WTC11 (cell line): ENCODE results near the gene FAXDC2. TPM values are rescaled to one million over a fixed set of nuclear protein-coding genes. Genes with fewer than 3 reads are reported as not detected.

Experiments used
- ATF1 ChIP-seq: sonication (generic); formaldehyde crosslinking; IDR thresholded peaks from 2 replicates; pipeline ENCODE4 v1.8.1; 2023; ENCODE audit warnings: mild to moderate bottlenecking, moderate library complexity, missing genetic modification reagents
- EMX1 ChIP-seq: fragments of 250-450 bp; sonication (Bioruptor Pico); IDR thresholded peaks from 2 replicates; pipeline ENCODE4 v1.8.0; 2021; ENCODE audit warnings: mild to moderate bottlenecking
- FOXK1 ChIP-seq: sonication (generic); formaldehyde crosslinking; IDR thresholded peaks from 2 replicates; pipeline ENCODE4 v1.8.0; 2022; ENCODE audit warnings: mild to moderate bottlenecking, moderate library complexity, missing genetic modification reagents
- FOXP1 ChIP-seq: sonication (generic); formaldehyde crosslinking; IDR thresholded peaks from 2 replicates; pipeline ENCODE4 v1.8.0; 2022; ENCODE audit warnings: missing genetic modification reagents, mild to moderate bottlenecking, moderate library complexity, borderline replicate concordance
- GTF2I ChIP-seq: fragments of 250-450 bp; sonication (Bioruptor Pico); conservative IDR thresholded peaks from 2 replicates; pipeline ENCODE4 v1.4.0; 2021; ENCODE audit warnings: mild to moderate bottlenecking
- MXD4 ChIP-seq: fragments of 250-450 bp; sonication (Bioruptor Pico); IDR thresholded peaks from 2 replicates; pipeline ENCODE4 v1.8.0; 2021; ENCODE audit warnings: mild to moderate bottlenecking, moderate library complexity, borderline replicate concordance
- NFE2L1 ChIP-seq: sonication (generic); formaldehyde crosslinking; IDR thresholded peaks from 2 replicates; pipeline ENCODE4 v1.8.1; 2023; ENCODE audit warnings: missing genetic modification reagents
- NR3C1 ChIP-seq: sonication (generic); formaldehyde crosslinking; conservative IDR thresholded peaks from 2 replicates; pipeline ENCODE4 v1.8.1; 2023; ENCODE audit warnings: low read depth, mild to moderate bottlenecking, missing genetic modification reagents
- SMAD4 ChIP-seq: sonication (generic); formaldehyde crosslinking; IDR thresholded peaks from 2 replicates; pipeline ENCODE4 v1.8.0; 2022; ENCODE audit warnings: mild to moderate bottlenecking, missing genetic modification reagents
- TCF7 ChIP-seq: sonication (generic); formaldehyde crosslinking; IDR thresholded peaks from 2 replicates; pipeline ENCODE4 v1.8.0; 2022; ENCODE audit warnings: mild to moderate bottlenecking, low read depth, missing genetic modification reagents, moderate library complexity
- TEAD1 ChIP-seq: sonication (generic); formaldehyde crosslinking; IDR thresholded peaks from 2 replicates; pipeline ENCODE4 v1.8.0; 2022; ENCODE audit warnings: mild to moderate bottlenecking, missing genetic modification reagents
- TEAD4 ChIP-seq: sonication (generic); formaldehyde crosslinking; IDR thresholded peaks from 2 replicates; pipeline ENCODE4 v1.8.0; 2022; ENCODE audit warnings: mild to moderate bottlenecking, missing genetic modification reagents
- ZBTB21 ChIP-seq: sonication (generic); formaldehyde crosslinking; IDR thresholded peaks from 2 replicates; pipeline ENCODE4 v1.8.1; 2023; ENCODE audit warnings: mild to moderate bottlenecking, missing genetic modification reagents, borderline replicate concordance
- ZNF219 ChIP-seq: sonication (generic); formaldehyde crosslinking; IDR thresholded peaks from 2 replicates; pipeline ENCODE4 v1.8.0; 2023; ENCODE audit warnings: missing genetic modification reagents, mild to moderate bottlenecking, borderline replicate concordance
- ZNF416 ChIP-seq: fragments of 250-450 bp; sonication (Bioruptor Pico); IDR thresholded peaks from 2 replicates; pipeline ENCODE4 v1.9.0; 2021; ENCODE audit warnings: mild to moderate bottlenecking, inconsistent platforms
- total RNA-seq: library from RNA; stranded (reverse); gene quantifications from 3 replicates; pipeline ENCODE4 v1.2.3, GENCODE V29; 2021
- TF ChIP-seq, protein P1 (sequence below): sonication (generic); formaldehyde crosslinking; IDR thresholded peaks from 2 replicates; pipeline ENCODE4 v1.8.1; 2022; ENCODE audit warnings: low read depth, mild to moderate bottlenecking, moderate library complexity, missing genetic modification reagents, borderline replicate concordance
- TF ChIP-seq, protein P2 (sequence below): sonication (generic); formaldehyde crosslinking; conservative IDR thresholded peaks from 2 replicates; pipeline ENCODE4 v1.8.1; 2023; ENCODE audit warnings: mild to moderate bottlenecking, low read depth, missing genetic modification reagents, moderate library complexity
- TF ChIP-seq, protein P3 (sequence below): sonication (generic); formaldehyde crosslinking; IDR thresholded peaks from 2 replicates; pipeline ENCODE4 v1.8.0; 2022; ENCODE audit warnings: mild to moderate bottlenecking, missing genetic modification reagents
- TF ChIP-seq, protein P4 (sequence below): sonication (generic); formaldehyde crosslinking; IDR thresholded peaks from 2 replicates; pipeline ENCODE4 v1.8.0; 2022; ENCODE audit warnings: missing genetic modification reagents
- TF ChIP-seq, protein P5 (sequence below): sonication (generic); formaldehyde crosslinking; conservative IDR thresholded peaks from 2 replicates; pipeline ENCODE4 v1.8.1; 2022; ENCODE audit warnings: mild to moderate bottlenecking, missing genetic modification reagents
- TF ChIP-seq, protein P6 (sequence below): sonication (generic); formaldehyde crosslinking; IDR thresholded peaks from 2 replicates; pipeline ENCODE4 v1.8.1; 2022; ENCODE audit warnings: mild to moderate bottlenecking, missing genetic modification reagents, moderate library complexity, borderline replicate concordance
- TF ChIP-seq, protein P7 (sequence below): sonication (generic); formaldehyde crosslinking; IDR thresholded peaks from 2 replicates; pipeline ENCODE4 v1.8.1; 2023; ENCODE audit warnings: mild to moderate bottlenecking, missing genetic modification reagents, moderate library complexity
- TF ChIP-seq, protein P8 (sequence below): sonication (generic); formaldehyde crosslinking; IDR thresholded peaks from 2 replicates; pipeline ENCODE4 v1.8.1; 2023; ENCODE audit warnings: mild to moderate bottlenecking, missing genetic modification reagents
- TF ChIP-seq, protein P9 (sequence below): fragments of 250-450 bp; sonication (Bioruptor Pico); IDR thresholded peaks from 2 replicates; pipeline ENCODE4 v1.9.0; 2021; ENCODE audit warnings: mild to moderate bottlenecking

Gene FAXDC2
- total RNA-seq, 1 experiment from 2014 or later: 3.9 TPM

DNA sequence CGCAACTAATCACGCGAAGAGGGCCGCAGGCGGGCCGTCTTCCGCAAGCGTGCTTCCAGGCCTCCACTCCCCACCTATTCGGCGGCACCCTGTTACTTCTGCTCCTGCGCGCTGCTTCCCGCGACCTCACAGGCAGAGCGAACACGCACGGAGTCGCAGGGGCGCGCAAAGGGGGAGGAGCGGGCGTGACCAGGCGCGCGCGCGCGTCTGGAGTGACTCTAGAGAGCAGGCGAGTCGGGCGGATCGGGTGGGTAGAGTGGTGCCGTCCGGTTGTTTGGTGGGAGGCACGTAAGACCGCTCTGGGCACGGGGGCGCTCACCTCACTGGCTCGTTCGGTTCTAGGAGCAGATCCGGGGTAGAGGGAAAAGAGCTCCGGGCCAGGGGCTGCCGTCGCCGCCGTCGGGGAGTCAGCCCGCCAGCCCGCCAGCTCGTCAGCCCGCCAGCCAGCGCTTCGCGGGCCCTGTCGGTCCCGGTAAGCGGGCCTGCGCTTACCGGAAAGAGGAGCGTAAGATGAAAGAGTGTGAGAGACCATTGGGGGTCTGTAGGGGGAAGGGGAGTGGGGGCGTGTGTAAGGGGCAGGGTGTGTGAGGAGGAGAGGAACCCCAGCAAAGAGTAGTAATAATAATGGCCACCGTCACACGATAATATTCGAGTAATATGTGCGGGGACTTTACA is 8.0 kb upstream of the FAXDC2 start, which contains the start of gene CNOT8 (continued):
- TF ChIP-seq, protein P1, sequence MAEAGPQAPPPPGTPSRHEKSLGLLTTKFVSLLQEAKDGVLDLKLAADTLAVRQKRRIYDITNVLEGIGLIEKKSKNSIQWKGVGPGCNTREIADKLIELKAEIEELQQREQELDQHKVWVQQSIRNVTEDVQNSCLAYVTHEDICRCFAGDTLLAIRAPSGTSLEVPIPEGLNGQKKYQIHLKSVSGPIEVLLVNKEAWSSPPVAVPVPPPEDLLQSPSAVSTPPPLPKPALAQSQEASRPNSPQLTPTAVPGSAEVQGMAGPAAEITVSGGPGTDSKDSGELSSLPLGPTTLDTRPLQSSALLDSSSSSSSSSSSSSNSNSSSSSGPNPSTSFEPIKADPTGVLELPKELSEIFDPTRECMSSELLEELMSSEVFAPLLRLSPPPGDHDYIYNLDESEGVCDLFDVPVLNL (CRISPR knock-in tag): no peak
- TF ChIP-seq NR3C1: no peak
- TF ChIP-seq, protein P2, sequence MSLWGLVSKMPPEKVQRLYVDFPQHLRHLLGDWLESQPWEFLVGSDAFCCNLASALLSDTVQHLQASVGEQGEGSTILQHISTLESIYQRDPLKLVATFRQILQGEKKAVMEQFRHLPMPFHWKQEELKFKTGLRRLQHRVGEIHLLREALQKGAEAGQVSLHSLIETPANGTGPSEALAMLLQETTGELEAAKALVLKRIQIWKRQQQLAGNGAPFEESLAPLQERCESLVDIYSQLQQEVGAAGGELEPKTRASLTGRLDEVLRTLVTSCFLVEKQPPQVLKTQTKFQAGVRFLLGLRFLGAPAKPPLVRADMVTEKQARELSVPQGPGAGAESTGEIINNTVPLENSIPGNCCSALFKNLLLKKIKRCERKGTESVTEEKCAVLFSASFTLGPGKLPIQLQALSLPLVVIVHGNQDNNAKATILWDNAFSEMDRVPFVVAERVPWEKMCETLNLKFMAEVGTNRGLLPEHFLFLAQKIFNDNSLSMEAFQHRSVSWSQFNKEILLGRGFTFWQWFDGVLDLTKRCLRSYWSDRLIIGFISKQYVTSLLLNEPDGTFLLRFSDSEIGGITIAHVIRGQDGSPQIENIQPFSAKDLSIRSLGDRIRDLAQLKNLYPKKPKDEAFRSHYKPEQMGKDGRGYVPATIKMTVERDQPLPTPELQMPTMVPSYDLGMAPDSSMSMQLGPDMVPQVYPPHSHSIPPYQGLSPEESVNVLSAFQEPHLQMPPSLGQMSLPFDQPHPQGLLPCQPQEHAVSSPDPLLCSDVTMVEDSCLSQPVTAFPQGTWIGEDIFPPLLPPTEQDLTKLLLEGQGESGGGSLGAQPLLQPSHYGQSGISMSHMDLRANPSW (CRISPR knock-in tag): no peak
- TF ChIP-seq, protein P3, sequence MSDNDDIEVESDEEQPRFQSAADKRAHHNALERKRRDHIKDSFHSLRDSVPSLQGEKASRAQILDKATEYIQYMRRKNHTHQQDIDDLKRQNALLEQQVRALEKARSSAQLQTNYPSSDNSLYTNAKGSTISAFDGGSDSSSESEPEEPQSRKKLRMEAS (CRISPR knock-in tag): peak; percentile 86
- TF ChIP-seq, protein P4, sequence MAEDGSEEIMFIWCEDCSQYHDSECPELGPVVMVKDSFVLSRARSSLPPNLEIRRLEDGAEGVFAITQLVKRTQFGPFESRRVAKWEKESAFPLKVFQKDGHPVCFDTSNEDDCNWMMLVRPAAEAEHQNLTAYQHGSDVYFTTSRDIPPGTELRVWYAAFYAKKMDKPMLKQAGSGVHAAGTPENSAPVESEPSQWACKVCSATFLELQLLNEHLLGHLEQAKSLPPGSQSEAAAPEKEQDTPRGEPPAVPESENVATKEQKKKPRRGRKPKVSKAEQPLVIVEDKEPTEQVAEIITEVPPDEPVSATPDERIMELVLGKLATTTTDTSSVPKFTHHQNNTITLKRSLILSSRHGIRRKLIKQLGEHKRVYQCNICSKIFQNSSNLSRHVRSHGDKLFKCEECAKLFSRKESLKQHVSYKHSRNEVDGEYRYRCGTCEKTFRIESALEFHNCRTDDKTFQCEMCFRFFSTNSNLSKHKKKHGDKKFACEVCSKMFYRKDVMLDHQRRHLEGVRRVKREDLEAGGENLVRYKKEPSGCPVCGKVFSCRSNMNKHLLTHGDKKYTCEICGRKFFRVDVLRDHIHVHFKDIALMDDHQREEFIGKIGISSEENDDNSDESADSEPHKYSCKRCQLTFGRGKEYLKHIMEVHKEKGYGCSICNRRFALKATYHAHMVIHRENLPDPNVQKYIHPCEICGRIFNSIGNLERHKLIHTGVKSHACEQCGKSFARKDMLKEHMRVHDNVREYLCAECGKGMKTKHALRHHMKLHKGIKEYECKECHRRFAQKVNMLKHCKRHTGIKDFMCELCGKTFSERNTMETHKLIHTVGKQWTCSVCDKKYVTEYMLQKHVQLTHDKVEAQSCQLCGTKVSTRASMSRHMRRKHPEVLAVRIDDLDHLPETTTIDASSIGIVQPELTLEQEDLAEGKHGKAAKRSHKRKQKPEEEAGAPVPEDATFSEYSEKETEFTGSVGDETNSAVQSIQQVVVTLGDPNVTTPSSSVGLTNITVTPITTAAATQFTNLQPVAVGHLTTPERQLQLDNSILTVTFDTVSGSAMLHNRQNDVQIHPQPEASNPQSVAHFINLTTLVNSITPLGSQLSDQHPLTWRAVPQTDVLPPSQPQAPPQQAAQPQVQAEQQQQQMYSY (CRISPR knock-in tag): no peak
- no peak for TF ChIP-seq ZBTB21 (CRISPR knock-in tag)
- no peak for TF ChIP-seq ZNF416 (CRISPR knock-in tag)
- TF ChIP-seq MXD4 (CRISPR knock-in tag): no peak
- TF ChIP-seq NFE2L1: no peak
- TF ChIP-seq, protein P5, sequence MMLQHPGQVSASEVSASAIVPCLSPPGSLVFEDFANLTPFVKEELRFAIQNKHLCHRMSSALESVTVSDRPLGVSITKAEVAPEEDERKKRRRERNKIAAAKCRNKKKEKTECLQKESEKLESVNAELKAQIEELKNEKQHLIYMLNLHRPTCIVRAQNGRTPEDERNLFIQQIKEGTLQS (CRISPR knock-in tag): no peak
- TF ChIP-seq FOXK1 (CRISPR knock-in tag): peak; percentile 87
- no peak for TF ChIP-seq SMAD4 (CRISPR knock-in tag)
- TF ChIP-seq, protein P6, sequence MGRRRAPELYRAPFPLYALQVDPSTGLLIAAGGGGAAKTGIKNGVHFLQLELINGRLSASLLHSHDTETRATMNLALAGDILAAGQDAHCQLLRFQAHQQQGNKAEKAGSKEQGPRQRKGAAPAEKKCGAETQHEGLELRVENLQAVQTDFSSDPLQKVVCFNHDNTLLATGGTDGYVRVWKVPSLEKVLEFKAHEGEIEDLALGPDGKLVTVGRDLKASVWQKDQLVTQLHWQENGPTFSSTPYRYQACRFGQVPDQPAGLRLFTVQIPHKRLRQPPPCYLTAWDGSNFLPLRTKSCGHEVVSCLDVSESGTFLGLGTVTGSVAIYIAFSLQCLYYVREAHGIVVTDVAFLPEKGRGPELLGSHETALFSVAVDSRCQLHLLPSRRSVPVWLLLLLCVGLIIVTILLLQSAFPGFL (CRISPR knock-in tag): no peak
- TF ChIP-seq EMX1 (CRISPR knock-in tag): no peak
- TF ChIP-seq, protein P7, sequence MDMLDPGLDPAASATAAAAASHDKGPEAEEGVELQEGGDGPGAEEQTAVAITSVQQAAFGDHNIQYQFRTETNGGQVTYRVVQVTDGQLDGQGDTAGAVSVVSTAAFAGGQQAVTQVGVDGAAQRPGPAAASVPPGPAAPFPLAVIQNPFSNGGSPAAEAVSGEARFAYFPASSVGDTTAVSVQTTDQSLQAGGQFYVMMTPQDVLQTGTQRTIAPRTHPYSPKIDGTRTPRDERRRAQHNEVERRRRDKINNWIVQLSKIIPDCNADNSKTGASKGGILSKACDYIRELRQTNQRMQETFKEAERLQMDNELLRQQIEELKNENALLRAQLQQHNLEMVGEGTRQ (CRISPR knock-in tag): 0 out of 2 replicates have a peak, but pooled peaks have one; percentile 40
- TF ChIP-seq TCF7: no peak
- no peak for TF ChIP-seq TEAD4
- TF ChIP-seq GTF2I: no peak
- TF ChIP-seq TEAD1 (CRISPR knock-in tag): peak; percentile 95
- TF ChIP-seq, protein P8, sequence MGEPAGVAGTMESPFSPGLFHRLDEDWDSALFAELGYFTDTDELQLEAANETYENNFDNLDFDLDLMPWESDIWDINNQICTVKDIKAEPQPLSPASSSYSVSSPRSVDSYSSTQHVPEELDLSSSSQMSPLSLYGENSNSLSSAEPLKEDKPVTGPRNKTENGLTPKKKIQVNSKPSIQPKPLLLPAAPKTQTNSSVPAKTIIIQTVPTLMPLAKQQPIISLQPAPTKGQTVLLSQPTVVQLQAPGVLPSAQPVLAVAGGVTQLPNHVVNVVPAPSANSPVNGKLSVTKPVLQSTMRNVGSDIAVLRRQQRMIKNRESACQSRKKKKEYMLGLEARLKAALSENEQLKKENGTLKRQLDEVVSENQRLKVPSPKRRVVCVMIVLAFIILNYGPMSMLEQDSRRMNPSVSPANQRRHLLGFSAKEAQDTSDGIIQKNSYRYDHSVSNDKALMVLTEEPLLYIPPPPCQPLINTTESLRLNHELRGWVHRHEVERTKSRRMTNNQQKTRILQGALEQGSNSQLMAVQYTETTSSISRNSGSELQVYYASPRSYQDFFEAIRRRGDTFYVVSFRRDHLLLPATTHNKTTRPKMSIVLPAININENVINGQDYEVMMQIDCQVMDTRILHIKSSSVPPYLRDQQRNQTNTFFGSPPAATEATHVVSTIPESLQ (CRISPR knock-in tag): no peak
- no peak for TF ChIP-seq ZNF219
- TF ChIP-seq, protein P9, sequence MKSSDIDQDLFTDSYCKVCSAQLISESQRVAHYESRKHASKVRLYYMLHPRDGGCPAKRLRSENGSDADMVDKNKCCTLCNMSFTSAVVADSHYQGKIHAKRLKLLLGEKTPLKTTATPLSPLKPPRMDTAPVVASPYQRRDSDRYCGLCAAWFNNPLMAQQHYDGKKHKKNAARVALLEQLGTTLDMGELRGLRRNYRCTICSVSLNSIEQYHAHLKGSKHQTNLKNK (CRISPR knock-in tag): no peak
- TF ChIP-seq FOXP1 (CRISPR knock-in tag): peak; percentile 65; the same call in 1 of the 2 replicates
- no peak for TF ChIP-seq ATF1 (CRISPR knock-in tag)
